ENCODE results near the gene TCFL5.

TCFL5 gene

DNA sequence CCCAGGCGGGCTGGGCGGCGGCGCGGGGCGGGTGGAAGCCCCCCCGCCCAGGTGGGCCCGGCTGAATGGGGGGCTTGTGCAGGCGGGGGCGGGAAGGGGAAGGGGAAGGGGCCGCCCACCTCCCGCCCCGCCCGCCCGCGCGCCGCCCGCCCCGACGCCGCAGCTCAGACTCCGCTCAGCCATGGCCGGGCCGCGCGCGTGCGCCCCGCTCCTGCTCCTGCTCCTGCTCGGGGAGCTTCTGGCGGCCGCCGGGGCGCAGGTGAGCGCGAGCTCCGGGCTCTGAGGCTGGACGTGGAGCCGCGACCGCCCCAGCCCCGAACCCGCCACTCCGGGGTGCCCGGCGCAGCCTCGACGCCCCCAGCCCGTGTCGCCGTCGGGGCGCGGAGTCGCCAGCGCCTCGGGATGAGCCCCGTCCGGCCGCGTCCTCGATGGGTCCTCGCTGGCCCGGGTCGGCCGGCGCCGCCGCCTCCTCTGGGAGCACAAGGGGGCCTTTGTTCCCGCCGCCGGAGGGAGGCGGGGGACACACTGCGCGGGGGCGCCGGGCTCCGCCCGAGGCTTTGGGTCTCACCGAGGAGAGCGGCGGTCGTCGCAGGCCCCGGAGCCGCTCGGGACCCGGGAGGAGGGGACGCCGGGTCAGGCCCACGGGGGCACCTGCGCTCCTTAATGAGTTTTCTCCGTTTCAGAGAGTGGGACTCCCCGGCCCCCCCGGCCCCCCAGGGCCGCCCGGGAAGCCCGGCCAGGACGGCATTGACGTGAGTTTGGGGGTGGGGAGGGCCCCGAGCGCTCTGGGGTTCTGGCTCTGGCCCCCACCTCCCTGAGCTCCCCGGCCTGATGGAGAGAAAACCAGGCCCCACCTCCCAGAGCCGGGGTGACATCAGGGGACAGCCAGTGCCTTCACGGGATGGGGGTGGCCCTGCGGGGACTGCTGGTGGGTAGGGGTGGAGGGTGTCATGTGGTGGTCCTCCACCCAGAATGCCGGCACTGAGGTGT lies 44.4 kb downstream of the TCFL5 start, which contains the start of gene COL9A3:
Gene COL9A3, plus strand, starts transcription at position 167 of the 990 bp plus-strand sequence. Its CDS starts 15 bp downstream, at position 182.
- no peaks in the 10 kb centered on the region for H4K20me1 ChIP-seq (ENCODE audit: insufficient read depth)
- no peaks in the 10 kb centered on the region for H3K4me1 ChIP-seq (ENCODE audit: low read depth, poor library complexity, severe bottlenecking)
- H3K27me3 ChIP-seq (ENCODE audit: insufficient read depth, low read depth) = peaks cover 58% of the 10 kb centered on the region
- TF ChIP-seq, protein P1, sequence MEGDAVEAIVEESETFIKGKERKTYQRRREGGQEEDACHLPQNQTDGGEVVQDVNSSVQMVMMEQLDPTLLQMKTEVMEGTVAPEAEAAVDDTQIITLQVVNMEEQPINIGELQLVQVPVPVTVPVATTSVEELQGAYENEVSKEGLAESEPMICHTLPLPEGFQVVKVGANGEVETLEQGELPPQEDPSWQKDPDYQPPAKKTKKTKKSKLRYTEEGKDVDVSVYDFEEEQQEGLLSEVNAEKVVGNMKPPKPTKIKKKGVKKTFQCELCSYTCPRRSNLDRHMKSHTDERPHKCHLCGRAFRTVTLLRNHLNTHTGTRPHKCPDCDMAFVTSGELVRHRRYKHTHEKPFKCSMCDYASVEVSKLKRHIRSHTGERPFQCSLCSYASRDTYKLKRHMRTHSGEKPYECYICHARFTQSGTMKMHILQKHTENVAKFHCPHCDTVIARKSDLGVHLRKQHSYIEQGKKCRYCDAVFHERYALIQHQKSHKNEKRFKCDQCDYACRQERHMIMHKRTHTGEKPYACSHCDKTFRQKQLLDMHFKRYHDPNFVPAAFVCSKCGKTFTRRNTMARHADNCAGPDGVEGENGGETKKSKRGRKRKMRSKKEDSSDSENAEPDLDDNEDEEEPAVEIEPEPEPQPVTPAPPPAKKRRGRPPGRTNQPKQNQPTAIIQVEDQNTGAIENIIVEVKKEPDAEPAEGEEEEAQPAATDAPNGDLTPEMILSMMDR (conservative IDR thresholded peaks at IDR 0.05; ENCODE audit: low read depth, low read length) = no peak
- H2AFZ ChIP-seq (ENCODE audit: low read depth) = no peak within 1 kb of the TSS
- H3K79me2 ChIP-seq (ENCODE audit: insufficient read depth, low read depth) = no peaks in the 10 kb centered on the region
- no peaks in the 10 kb centered on the region for H3K36me3 ChIP-seq (ENCODE audit: insufficient read depth)
- H3K27ac ChIP-seq = no peak within 1 kb of the TSS
- no peak within 1 kb of the TSS for H3K4me3 ChIP-seq (IDR thresholded peaks at IDR 0.05; ENCODE audit: insufficient read depth, low read depth, low read length)
- H3K4me2 ChIP-seq = no peak within 1 kb of the TSS
- no peak within 1 kb of the TSS for H3K9ac ChIP-seq

DNA sequence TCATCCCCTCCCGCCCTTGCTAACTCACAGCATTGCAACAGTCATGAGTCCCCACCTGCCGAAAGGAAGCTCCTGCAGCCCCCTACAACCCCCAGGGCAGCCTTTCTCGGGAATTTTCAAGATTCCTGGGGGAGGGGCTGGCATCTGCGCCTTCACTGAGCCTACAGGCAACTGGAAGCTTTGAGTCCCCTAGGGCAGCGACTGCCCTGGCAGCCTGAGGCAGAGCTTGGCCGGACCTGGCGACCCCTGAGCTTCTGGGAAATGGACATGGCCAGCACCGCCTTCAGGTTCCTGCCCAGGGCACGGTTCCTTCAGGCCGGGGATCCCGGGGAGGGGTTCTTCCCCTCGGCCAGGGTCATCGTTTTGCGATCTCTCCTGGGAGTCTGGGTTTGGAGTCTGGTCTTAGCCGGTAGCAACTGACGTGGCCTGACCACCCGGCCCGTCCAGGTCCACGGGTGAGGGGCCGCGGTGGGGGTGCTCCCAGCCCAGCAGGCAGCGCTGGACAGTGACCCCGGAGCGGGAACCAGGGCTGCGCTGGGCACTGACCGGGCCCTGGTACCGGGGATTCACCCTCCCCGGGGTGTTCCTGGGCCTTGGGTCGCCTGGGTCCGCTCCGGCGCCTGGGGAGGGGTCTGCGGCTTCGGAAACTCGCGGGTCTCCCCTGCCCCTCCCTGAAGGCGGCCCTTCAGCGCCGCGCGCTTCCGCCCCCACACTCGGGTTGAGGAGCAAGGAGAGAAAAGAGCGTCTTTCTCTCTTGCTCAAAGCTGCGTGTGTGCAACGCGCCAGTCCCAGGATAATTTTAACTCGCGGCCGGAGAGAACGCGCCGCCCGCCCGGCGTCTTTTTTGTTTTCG lies 45.4 kb downstream of the TCFL5 start:
- TF ChIP-seq, protein P1 (conservative IDR thresholded peaks at IDR 0.05; ENCODE audit: low read depth, low read length) = no peak
- no peak overlapping the region for H3K9ac ChIP-seq
- no peaks in the 10 kb centered on the region for H3K36me3 ChIP-seq (ENCODE audit: insufficient read depth)
- no peaks in the 10 kb centered on the region for H3K79me2 ChIP-seq (ENCODE audit: insufficient read depth, low read depth)
- H3K4me3 ChIP-seq (IDR thresholded peaks at IDR 0.05; ENCODE audit: insufficient read depth, low read depth, low read length) = no peak overlapping the region
- H2AFZ ChIP-seq (ENCODE audit: low read depth) = no peak overlapping the region
- H3K27ac ChIP-seq = no peak overlapping the region
- H3K4me1 ChIP-seq (ENCODE audit: low read depth, poor library complexity, severe bottlenecking) = no peaks in the 10 kb centered on the region
- peaks cover 53% of the 10 kb centered on the region for H3K27me3 ChIP-seq (ENCODE audit: insufficient read depth, low read depth)
- no peak overlapping the region for H3K4me2 ChIP-seq
- H4K20me1 ChIP-seq (ENCODE audit: insufficient read depth) = no peaks in the 10 kb centered on the region

GRCh38 chr20:62815066-62815991 lies 46.3 kb downstream of the TCFL5 start:
- no peak overlapping the region for H3K4me2 ChIP-seq
- H3K9ac ChIP-seq = no peak overlapping the region
- H3K27ac ChIP-seq = no peak overlapping the region

More at GRCh38 chr20:62815066-62815991, 46.3 kb downstream of the TCFL5 start:
- Histone ChIP-seq H3K36me3 (ENCODE audit: insufficient read depth) (no peaks in the 10 kb centered on the region), H3K4me1 (ENCODE audit: low read depth, poor library complexity, severe bottlenecking) (no peaks in the 10 kb centered on the region), H3K27me3 (ENCODE audit: insufficient read depth, low read depth) (peaks cover 46% of the 10 kb centered on the region), H3K4me3 (IDR thresholded peaks at IDR 0.05; ENCODE audit: insufficient read depth, low read depth, low read length) (no peak overlapping the region), H2AFZ (ENCODE audit: low read depth) (no peak overlapping the region), H4K20me1 (ENCODE audit: insufficient read depth) (no peaks in the 10 kb centered on the region), H3K79me2 (ENCODE audit: insufficient read depth, low read depth) (no peaks in the 10 kb centered on the region)
- TF ChIP-seq, protein P1 (conservative IDR thresholded peaks at IDR 0.05; ENCODE audit: low read depth, low read length) = no peak
